ENCODE measurements around the gene RIPPLY1.

RIPPLY1 gene, protein sequence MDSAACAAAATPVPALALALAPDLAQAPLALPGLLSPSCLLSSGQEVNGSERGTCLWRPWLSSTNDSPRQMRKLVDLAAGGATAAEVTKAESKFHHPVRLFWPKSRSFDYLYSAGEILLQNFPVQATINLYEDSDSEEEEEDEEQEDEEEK

GRCh38 chrX:106903291-106903824, at the start of gene RIPPLY1:
RIPPLY1 (minus strand) TSS chrX:106903341; CDS start chrX:106903287, 54 bp downstream.
- DNase-seq: no peak

DNA sequence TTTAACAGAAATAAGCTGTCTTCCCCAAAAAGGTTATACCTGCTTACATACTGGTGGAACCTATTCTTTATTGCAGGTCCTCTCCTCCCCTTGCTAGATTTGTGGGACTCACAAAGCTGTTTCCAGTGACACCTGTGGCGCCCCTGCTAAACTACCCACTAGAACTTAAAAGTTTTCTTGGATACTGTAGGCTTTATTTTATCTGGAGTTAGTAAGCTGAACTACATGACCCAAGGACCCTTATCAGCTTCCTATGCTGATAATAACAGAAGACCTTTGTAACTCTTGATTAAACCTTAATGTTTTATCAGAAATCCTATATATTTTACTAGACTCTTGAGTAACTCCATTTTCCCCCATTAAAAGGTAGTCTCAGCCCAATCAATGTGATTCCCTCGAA, 49.4 kb upstream of the RIPPLY1 start:
- no peak for DNase-seq

GRCh38 chrX:106952089-106952488, 48.9 kb upstream of the RIPPLY1 start:
- DNase-seq: no peak

GRCh38 chrX:106951230-106951629, 48.1 kb upstream of the RIPPLY1 start:
- no peak for DNase-seq

DNA sequence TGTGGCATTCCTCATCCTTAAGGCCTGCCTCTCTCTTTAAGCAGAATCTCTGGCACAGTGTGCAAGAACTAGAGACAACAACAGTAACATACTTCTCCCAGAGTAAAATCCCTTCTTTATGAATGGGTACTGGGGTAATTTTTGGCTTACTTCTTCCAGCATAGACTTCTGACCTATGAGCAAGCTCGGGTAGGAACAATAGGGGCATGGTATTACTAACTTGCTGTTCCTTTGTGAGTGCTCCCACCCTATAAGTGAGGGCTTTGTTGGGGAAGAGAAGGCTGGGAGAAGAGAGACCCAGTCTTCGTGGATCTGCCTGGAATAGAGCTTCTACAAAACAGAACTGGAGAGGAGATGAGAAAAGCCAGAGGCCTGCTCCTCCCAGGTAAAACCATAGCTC, 47.2 kb upstream of the RIPPLY1 start:
- no peak for DNase-seq

DNA sequence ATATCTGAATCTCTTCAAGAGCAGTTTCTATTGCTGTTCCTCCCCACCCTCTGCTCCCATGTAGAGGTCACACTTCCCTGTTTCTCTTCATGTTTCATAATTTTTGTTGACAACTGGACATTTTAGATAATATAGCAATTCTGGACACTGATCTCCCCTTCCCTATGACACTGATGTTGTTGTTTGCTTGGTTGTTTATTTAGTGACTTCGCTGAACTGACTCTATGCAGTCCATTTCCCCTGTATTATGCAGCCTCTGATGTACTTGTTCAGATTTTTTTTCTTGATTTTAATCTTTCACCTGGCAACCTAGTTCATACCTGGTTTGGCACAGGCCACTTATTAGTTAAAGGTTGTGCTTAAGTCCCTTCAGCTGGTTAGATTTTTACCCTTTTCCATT, 46.2 kb upstream of the RIPPLY1 start:
- no peak for DNase-seq

DNA sequence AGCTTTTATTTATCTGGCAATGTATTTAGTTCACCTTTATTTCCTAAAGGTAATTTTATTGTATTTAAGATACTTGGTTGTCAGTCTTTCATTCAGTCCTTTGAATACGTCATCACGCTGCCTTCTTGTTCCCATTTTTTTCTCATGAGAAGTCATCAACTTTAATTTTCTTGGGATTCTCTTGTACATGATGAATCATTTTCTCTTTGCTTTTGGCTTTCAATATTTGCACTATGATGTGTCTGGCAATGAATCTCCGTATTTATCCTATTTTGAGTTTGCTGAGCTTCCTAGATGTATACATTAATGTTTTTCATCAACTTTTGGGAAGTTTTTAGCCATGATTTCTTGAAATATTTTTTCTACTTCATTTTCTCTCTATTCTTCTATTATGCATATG, 45.5 kb upstream of the RIPPLY1 start:
- no peak for DNase-seq

DNA sequence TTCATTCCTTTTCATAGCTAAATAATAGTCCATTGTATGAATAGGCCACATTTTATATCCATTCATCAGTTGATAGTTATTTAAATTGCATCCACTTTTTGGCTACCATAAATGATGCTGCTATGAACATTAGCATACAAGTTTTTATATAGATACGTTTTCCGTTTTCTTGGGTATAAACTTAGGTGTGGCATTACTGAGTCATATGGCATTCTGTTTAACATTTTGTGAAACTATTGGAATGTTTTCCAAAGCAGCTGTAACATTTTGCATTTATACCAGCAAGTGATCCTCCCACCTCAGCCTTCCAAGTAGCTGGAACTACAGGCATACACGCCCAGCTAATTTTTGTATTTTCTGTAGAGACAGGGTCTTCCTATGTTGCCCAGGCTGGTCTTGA, 43.3 kb upstream of the RIPPLY1 start:
- no peak for DNase-seq

- DNase-seq: no peak
Measured at GRCh38 chrX:106940068-106940467, 36.9 kb upstream of the RIPPLY1 start.

DNA sequence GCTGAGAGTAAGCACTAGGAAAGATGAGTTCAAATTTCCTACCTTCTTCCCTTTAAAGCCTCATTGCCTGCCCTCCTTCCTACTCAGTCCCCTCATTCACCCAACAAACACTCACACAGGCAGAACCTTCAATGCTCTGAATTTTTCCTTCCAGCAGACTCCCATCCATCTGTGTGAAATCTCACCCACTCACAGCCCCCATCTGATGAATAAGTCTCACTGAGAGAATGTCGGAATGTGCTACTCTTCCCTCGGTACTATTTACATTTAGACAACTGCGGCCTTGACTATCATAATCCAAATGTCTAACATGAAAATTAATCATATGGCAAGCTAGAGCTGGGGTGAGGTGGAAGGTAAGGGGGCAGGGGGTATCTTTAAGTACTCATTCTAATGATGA, 36.4 kb upstream of the RIPPLY1 start:
- DNase-seq: no peak

DNA sequence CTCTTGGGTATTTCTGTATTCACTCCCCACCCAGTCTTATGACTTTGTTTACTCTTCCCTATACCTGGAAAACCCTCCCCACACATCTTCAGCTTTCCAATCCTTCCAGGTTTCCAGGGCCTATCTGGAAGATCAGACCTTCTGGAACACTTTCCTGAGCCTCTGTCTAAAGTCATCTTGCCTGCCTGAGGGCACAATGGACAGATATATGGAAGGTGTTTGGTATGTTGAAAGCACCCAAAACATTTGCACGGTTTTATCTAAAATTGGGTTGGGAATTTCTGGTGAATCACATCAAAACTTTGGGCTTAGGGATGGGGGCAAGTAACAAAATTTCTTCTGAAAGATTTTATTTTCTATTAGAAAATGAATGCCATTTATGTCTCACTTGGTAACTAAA, 33.1 kb upstream of the RIPPLY1 start:
- DNase-seq: no peak

GRCh38 chrX:106935175-106935574, 32.0 kb upstream of the RIPPLY1 start:
- no peak for DNase-seq

GRCh38 chrX:106933538-106933961, 30.4 kb upstream of the RIPPLY1 start:
- DNase-seq: peak; percentile 47

DNA sequence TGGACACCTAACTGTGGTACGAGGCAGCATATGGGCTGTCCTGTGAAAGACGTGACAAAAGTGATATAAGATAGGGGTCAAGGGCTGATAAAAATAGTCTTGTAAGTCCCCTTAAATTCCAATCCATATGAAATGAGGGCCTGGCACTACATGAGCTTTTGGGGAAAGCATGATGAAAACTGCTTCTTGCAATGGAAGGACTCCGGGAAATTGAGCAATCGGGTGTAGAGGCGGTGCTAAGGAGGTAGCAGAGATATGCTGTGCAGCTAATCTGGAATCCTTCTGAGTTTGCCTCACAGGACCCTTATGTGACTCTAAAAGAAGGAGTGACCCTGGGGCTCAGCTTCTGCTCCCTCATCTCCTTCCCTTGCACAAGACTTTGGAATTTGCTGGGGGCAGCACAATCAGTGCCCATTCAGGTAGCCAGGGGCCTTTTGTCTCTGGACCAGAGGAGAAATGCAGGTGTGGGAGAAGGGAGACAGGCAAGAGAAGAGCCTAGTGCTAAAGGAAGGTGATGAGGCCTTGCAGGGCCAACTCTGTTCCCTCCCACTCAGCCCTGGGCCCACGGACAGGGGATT, 29.9 kb upstream of the RIPPLY1 start:
- peak; percentile 9 for DNase-seq

DNA sequence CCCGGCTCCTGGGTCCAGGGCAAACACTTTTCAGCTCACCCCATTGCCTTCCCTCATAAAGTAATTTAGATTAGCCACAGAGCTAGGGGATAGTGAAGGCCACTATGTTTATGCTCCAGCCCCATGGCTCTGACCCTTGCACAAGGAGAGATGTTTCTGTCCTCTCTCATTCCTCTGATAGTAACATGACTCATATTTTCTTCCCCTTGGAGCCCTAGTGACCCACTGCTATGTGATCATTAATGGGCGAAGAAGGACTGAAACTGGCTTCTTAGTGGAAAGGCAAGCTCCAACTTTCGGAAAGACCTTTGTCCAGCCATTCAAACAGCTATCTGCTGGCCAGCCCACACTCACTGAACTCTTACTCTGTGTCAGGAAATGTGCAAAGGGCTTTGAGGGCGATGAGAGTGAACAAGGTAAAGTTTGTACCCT, 29.4 kb upstream of the RIPPLY1 start:
- DNase-seq: no peak

DNA sequence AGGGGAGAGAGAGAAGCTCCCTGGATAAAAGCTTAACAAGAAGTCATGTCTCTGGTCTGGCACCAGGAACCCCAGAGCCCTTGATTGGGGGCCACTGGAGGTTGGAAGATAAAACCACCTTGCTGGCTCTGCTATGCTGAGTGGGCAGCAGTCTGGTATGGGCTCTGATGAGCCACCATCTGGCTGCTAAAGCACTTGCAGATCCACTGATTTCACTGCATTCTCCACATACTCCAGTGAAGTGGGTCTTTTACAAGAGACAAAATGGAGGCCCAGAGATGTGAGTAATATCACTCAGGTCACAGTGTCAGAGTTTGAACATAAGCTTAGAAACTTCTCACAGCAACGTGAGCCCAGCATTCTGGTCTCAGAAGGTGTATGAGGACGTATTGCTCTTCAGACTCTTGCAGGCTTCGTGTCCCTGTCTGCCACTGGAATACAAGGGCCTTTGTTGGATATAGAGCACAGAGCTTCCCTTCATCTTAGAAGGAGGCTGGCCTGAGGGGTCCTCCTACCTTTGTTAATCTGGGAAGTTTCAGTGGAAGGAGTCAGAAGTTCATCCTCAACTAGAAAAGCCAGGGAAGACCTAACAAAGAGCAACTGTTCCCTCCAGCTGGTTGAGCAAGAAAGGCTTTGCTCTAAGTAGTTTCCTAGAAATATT, 28.8 kb upstream of the RIPPLY1 start:
- DNase-seq: peak; percentile 3

- no peak for DNase-seq
Measured at GRCh38 chrX:106928227-106928626, 25.1 kb upstream of the RIPPLY1 start.

DNA sequence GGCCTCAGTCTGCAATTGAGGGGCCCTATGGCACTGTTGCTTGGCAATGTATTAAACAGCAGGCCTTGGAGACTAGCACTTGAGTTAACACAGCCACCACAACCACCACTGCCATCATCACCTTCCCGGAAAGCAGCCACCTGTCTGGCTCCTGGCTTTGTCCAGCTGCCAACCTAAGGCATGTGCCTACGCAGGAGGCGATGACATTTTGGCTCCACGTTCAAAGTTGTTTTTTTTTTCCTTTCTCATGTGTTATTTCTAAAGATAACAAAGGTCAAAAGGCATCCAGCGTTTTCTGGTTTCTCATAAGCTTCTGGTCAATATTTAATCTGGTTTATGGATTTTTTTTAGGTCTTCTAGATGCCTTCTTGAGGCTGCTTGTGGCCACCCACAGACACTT, 24.6 kb upstream of the RIPPLY1 start:
- DNase-seq: no peak

DNA sequence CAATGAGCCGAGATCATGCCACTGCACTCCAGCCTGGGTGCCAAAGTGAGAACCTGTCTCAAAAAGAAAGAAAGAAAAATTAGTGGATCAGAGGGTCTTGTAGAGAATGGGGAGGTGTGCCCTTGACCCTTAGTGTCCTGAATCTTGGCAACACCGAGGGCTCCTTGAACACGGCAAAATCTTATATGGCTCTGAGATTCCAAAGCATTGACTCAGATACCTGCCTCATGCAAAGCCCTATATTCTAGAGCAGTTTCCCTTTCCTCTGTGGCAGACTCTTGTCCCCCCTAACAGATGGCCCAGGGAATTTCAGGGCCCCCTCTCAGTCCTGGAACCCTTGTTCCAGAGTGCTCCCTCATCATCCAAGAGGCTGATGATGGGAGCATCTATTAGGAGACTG, 23.9 kb upstream of the RIPPLY1 start:
- no peak for DNase-seq

GRCh38 chrX:106921637-106922036, 18.5 kb upstream of the RIPPLY1 start:
- DNase-seq: no peak

DNA sequence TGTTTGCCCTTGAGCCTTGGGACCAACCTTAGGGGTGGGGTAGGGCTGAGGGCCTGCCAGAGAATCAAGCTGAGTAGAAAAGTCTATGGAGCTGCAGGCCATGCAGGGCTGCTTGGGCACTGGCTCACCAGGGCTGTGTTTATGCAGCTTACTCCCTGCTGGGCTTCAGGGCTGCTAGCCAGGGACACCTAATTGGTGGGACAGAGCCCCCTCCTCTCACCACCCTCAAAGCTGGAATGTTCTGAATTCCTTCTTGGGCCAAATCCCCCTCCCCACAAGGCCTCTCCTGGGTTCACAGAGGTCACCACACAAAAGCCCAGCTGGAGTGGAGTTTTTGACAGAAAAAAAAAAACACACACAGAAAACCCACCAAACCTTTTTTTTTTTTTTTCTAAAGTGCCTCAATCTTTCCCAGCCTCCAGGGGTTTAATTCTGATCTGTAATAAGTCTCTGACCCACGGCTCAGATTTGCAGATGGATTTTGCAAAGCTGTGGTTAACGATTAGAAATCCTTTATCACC, 16.9 kb upstream of the RIPPLY1 start, which contains the start of gene CLDN2:
Gene CLDN2, plus strand, starts transcription at position 471 of the 521 bp plus-strand sequence. CDS start 7,827 bp downstream, outside the sequence.
- no peak for DNase-seq

- DNase-seq: peak; percentile 81
Measured at GRCh38 chrX:106917830-106918500, 14.8 kb upstream of the RIPPLY1 start.

GRCh38 chrX:106912864-106913263, 9.7 kb upstream of the RIPPLY1 start:
- DNase-seq: no peak

Measured in hematopoietic multipotent progenitor cell treated with erythropoietin and hydrocortisone succinate and interleukin-3 and kit ligand, for 4 days (in vitro differentiated cells).